H1 (cell line): ENCODE results near the gene CLDN7. TPM values are rescaled to one million over a fixed set of nuclear protein-coding genes. Genes with fewer than 3 reads are reported as not detected.

ENCODE experiments used
- CTCF ChIA-PET: fragments of 300-600 bp; sonication (Branson Sonifier 250); formaldehyde crosslinking; loops from one replicate; lab custom pipeline; 2021; ENCODE audit not compliant: partially characterized antibody; lab: Charles Lee
- POLR2A ChIA-PET: fragments of 300-600 bp; sonication (Branson Sonifier 250); formaldehyde crosslinking; loops from one replicate; lab custom pipeline; 2021; ENCODE audit warnings: inconsistent platforms; ENCODE audit not compliant: partially characterized antibody; lab: Charles Lee
- DNase-seq, 2 experiments: peaks; one replicate each; pipeline versions ENCODE4 v3.0.0 to v3.0.0-alpha.2; 2010 to 2022; ENCODE audit warnings: low spot score in 2 of 2, low read depth in 1 of 2, mixed read lengths in 1 of 2
- FAIRE-seq: peaks from 2 replicates; lab custom pipeline; 2011; peaks lifted over from hg19 to GRCh38; lab: Jason Lieb, UNC
- H2AFZ ChIP-seq: 2 replicates; pipeline ENCODE4 v1.8.1; 2012; ENCODE audit warnings: low read length, inconsistent platforms
- H2AK5ac ChIP-seq: 2 replicates; pipeline ENCODE4 v1.6.1; 2013; ENCODE audit warnings: low read depth, low read length
- H2BK120ac ChIP-seq: replicated peaks from 2 replicates; pipeline ENCODE3; 2013; ENCODE audit warnings: low read depth, low read length, inconsistent platforms
- H2BK12ac ChIP-seq: 2 replicates; pipeline ENCODE4 v1.6.1; 2013; ENCODE audit warnings: low read depth, low read length
- H2BK15ac ChIP-seq: 2 replicates; pipeline ENCODE4 v1.6.1; 2013; ENCODE audit warnings: low read length
- H2BK20ac ChIP-seq: 2 replicates; pipeline ENCODE4 v1.6.1; 2013; ENCODE audit warnings: low read length
- H2BK5ac ChIP-seq: 2 replicates; pipeline ENCODE4 v1.6.1; 2013; ENCODE audit warnings: low read depth, low read length
- H3K14ac ChIP-seq: 2 replicates; pipeline ENCODE4 v1.6.1; 2013; ENCODE audit warnings: inconsistent platforms; ENCODE audit not compliant: insufficient read length
- H3K18ac ChIP-seq: 2 replicates; pipeline ENCODE4 v1.6.1; 2013; ENCODE audit warnings: low read length; ENCODE audit errors: extremely low read depth
- H3K23ac ChIP-seq: 2 replicates; pipeline ENCODE4 v1.6.1; 2013; ENCODE audit warnings: inconsistent platforms; ENCODE audit not compliant: insufficient read length
- H3K23me2 ChIP-seq: 2 replicates; pipeline ENCODE4 v1.6.1; 2013; ENCODE audit warnings: low read depth, low read length
- H3K27ac ChIP-seq: 2 replicates; pipeline ENCODE4 v1.6.1; 2011; ENCODE audit warnings: low read depth, low read length, inconsistent platforms
- H3K27me3 ChIP-seq, 4 experiments: replicated peaks in 1 of 4; 1 replicate in 1 of 4; 2 replicates in 3 of 4; pipeline versions ENCODE4 v1.6.1 to v1.8.1; 2011 to 2013; ENCODE audit warnings: low read length in 3 of 4, mild to moderate bottlenecking in 3 of 4, inconsistent platforms in 2 of 4, mixed read lengths in 2 of 4, moderate library complexity in 1 of 4; ENCODE audit not compliant: control insufficient read depth in 3 of 4, insufficient read depth in 3 of 4; ENCODE audit errors: extremely low read depth in 1 of 4
- H3K36me3 ChIP-seq, 4 experiments: 2 replicates each; pipeline versions ENCODE4 v1.6.1 to v1.8.1; 2011 to 2013; ENCODE audit warnings: mild to moderate bottlenecking in 4 of 4, low read length in 3 of 4, moderate library complexity in 2 of 4, control low read depth in 1 of 4, inconsistent platforms in 1 of 4; ENCODE audit not compliant: insufficient read depth in 4 of 4, control insufficient read depth in 2 of 4
- H3K4ac ChIP-seq: replicated peaks from 2 replicates; pipeline ENCODE3; 2013; ENCODE audit warnings: low read length, low read depth, mixed read lengths, inconsistent platforms; ENCODE audit not compliant: insufficient read length
- H3K4me1 ChIP-seq, 4 experiments: replicated peaks in 1 of 4; 1 replicate in 1 of 4; 2 replicates in 3 of 4; pipeline versions ENCODE4 v1.6.1 to v1.8.1; 2011 to 2013; ENCODE audit warnings: low read length in 3 of 4, inconsistent platforms in 2 of 4, mixed read lengths in 1 of 4; ENCODE audit not compliant: insufficient read depth in 4 of 4, control insufficient read depth in 3 of 4
- H3K4me2 ChIP-seq, 2 experiments: 2 replicates each; pipeline versions ENCODE4 v1.6.1 to v1.8.1; 2011 to 2013; ENCODE audit warnings: low read depth in 2 of 2, low read length in 2 of 2, control low read depth in 1 of 2, inconsistent platforms in 1 of 2, mild to moderate bottlenecking in 1 of 2; ENCODE audit not compliant: insufficient read depth in 1 of 2
- H3K4me3 ChIP-seq, 4 experiments: fragments of 200-600, 300-600 bp in 1 of 4; sonication (generic), shearing (Covaris generic), sonication (Bioruptor Twin) in 1 of 4; 2 replicates each; pipeline versions ENCODE4 v1.5.1 to v1.8.1; 2011 to 2016; ENCODE audit warnings: low read length in 4 of 4, low read depth in 3 of 4, control low read depth in 2 of 4, inconsistent platforms in 2 of 4, mild to moderate bottlenecking in 2 of 4, mixed read lengths in 1 of 4, moderate library complexity in 1 of 4; ENCODE audit not compliant: insufficient read depth in 2 of 4; ENCODE audit errors: extremely low read depth in 1 of 4
- H3K56ac ChIP-seq: replicated peaks from 2 replicates; pipeline ENCODE3; 2013; ENCODE audit warnings: low read depth, mild to moderate bottlenecking, mixed read lengths, low read length, inconsistent platforms; ENCODE audit not compliant: insufficient read length
- H3K79me1 ChIP-seq: 2 replicates; pipeline ENCODE4 v1.6.1; 2013; ENCODE audit warnings: low read depth, low read length, control low read depth
- H3K79me2 ChIP-seq, 2 experiments: 2 replicates each; pipeline versions ENCODE4 v1.6.1 to v1.8.1; 2012 to 2013; ENCODE audit warnings: low read length in 2 of 2, mild to moderate bottlenecking in 2 of 2, inconsistent platforms in 1 of 2; ENCODE audit not compliant: insufficient read depth in 2 of 2, control insufficient read depth in 1 of 2
- H3K9ac ChIP-seq, 4 experiments: replicated peaks in 1 of 4; 1 replicate in 1 of 4; 2 replicates in 3 of 4; pipeline versions ENCODE4 v1.6.1 to v1.8.1; 2011 to 2013; ENCODE audit warnings: low read depth in 3 of 4, low read length in 3 of 4, control low read depth in 2 of 4, mild to moderate bottlenecking in 2 of 4, moderate library complexity in 2 of 4, inconsistent platforms in 1 of 4; ENCODE audit errors: extremely low read depth in 1 of 4
- H3K9me3 ChIP-seq, 2 experiments: 2 replicates each; pipeline versions ENCODE4 v1.6.1 to v1.8.1; 2012 to 2013; ENCODE audit warnings: mild to moderate bottlenecking in 2 of 2, moderate library complexity in 2 of 2, control low read depth in 1 of 2, inconsistent platforms in 1 of 2, low read depth in 1 of 2, low read length in 1 of 2, mixed read lengths in 1 of 2; ENCODE audit not compliant: insufficient read depth in 2 of 2
- H4K20me1 ChIP-seq, 2 experiments: replicated peaks in 1 of 2; 2 replicates each; pipeline versions ENCODE3 to v1.8.1; 2011 to 2013; ENCODE audit warnings: inconsistent platforms in 2 of 2, low read length in 2 of 2, mild to moderate bottlenecking in 1 of 2; ENCODE audit not compliant: insufficient read depth in 2 of 2, control insufficient read depth in 1 of 2
- H4K5ac ChIP-seq: 2 replicates; pipeline ENCODE4 v1.6.1; 2013; ENCODE audit warnings: low read length, low read depth, mixed read lengths, inconsistent platforms; ENCODE audit not compliant: insufficient read length
- H4K8ac ChIP-seq: 2 replicates; pipeline ENCODE4 v1.8.0; 2013; ENCODE audit warnings: mild to moderate bottlenecking, moderate library complexity, low read length, inconsistent platforms; ENCODE audit not compliant: insufficient read depth; ENCODE audit errors: extremely low read depth
- H4K91ac ChIP-seq: replicated peaks from 2 replicates; pipeline ENCODE3; 2013; ENCODE audit warnings: low read length, mixed read lengths, inconsistent platforms; ENCODE audit not compliant: insufficient read length
- BRCA1 ChIP-seq: IDR thresholded peaks from 2 replicates; pipeline ENCODE4 v1.6.1; 2012; ENCODE audit warnings: low read depth, low read length, improper control_type of control experiment
- CBX8 ChIP-seq: fragments of 300-800, 300-1000 bp; sonication (generic); IDR thresholded peaks from 2 replicates; pipeline ENCODE4 v1.7.1; 2016; ENCODE audit warnings: low read depth, low read length, borderline replicate concordance
- CREB1 ChIP-seq: IDR thresholded peaks from 2 replicates; pipeline ENCODE4 v1.6.1; 2012; ENCODE audit warnings: inconsistent platforms
- E2F6 ChIP-seq: IDR thresholded peaks from 2 replicates; pipeline ENCODE4 v1.6.1; 2012; ENCODE audit warnings: inconsistent platforms
- JUND ChIP-seq: IDR thresholded peaks from 2 replicates; pipeline ENCODE4 v1.6.1; 2011; ENCODE audit warnings: mild to moderate bottlenecking, improper control_type of control experiment, low read length
- TAF7 ChIP-seq: optimal IDR thresholded peaks from 2 replicates; pipeline ENCODE3; 2011; ENCODE audit warnings: low read depth, mild to moderate bottlenecking, inconsistent platforms, low read length, moderate library complexity, borderline replicate concordance
- WGBS, 2 experiments: shearing (Covaris generic) in 1 of 2; methylation state at CpG; one replicate each; pipeline versions ENCODE4 v1.1.6 to v1.1.7; 2013 to 2015; ENCODE audit warnings: low lambda C conversion rate in 2 of 2, mixed read lengths in 2 of 2, inconsistent platforms in 1 of 2, low coverage in 1 of 2, missing lambda C conversion rate in 1 of 2; ENCODE audit not compliant: insufficient replicate concordance in 2 of 2, insufficient coverage in 1 of 2, insufficient read length in 1 of 2; ENCODE audit errors: extremely low coverage in 1 of 2, missing lambda C conversion rate in 1 of 2; 5-methylcytosine and 5-hydroxymethylcytosine counted together
- polyA plus RNA-seq, 7 experiments: library from polyadenylated mRNA; depleted of rRNA in 3 of 7; stranded (reverse) in 5 of 7; unstranded in 2 of 7; fragments of >200 nt in 5 of 7; fragments of 200-250 nt in 2 of 7; gene quantifications; 1 replicate in 5 of 7; 2 replicates in 1 of 7; 4 replicates in 1 of 7; pipeline versions ENCODE4 v1.2.1 to v1.2.3, GENCODE V29; 2011 to 2013; ENCODE audit warnings: missing spikeins in 2 of 7, mixed read lengths in 2 of 7
- total RNA-seq: library from RNA; stranded (reverse); fragmentation: NEBNext Ultra II Directional; extraction: Animal tissue kit (Norgen Biotek cat#: 25700); gene quantifications from 2 replicates; pipeline ENCODE4 v1.2.1, GENCODE V29; 2021
- TF ChIP-seq, protein P1 (sequence below), 3 experiments: IDR thresholded peaks; 1 replicate in 2 of 3; 2 replicates in 1 of 3; pipeline versions ENCODE4 v1.5.1 to v1.6.1; 2011; ENCODE audit warnings: low read length in 3 of 3, mild to moderate bottlenecking in 3 of 3, inconsistent platforms in 2 of 3, low read depth in 1 of 3, moderate library complexity in 1 of 3; ENCODE audit not compliant: insufficient read depth in 1 of 3; ENCODE audit errors: control extremely low read depth in 1 of 3

The CLDN7 gene
- total and polyA plus RNA-seq, 2 of the 8 experiments (the other 6 are each of a cell fraction or from before 2014, with no cell fraction given): 118 to 119 TPM

- H2BK5ac ChIP-seq: peak overlapping the region; percentile 82; the same call in 1 of the 2 replicates
- peaks cover 0 to 45% of the 10 kb centered on the region in 2 experiments; a peak in 2 of 4 replicates for H3K79me2 ChIP-seq
- no peaks in the 10 kb centered on the region for H3K9me3 ChIP-seq
- peaks cover 26% of the 10 kb centered on the region; the same call in 1 of the 2 replicates for H3K23me2 ChIP-seq
- POLR2A ChIA-PET: interaction anchor here (0.7 to 3.7 kb wide), 22 partner anchors 9 to 190 kb away, joined by 3 to 22 read pairs (median 4); partner anchors contain the start of genes CLDN7, CTDNEP1, DVL2 and ELP5
- DNase-seq (peak; percentile 99 to 100), FAIRE-seq (peak; percentile 90)
- peak overlapping the region; percentile 69 to 87 for H3K4me2 ChIP-seq
- H2AFZ ChIP-seq: no peak overlapping the region
- H2AK5ac ChIP-seq: no peak overlapping the region
- 3% methylated on average over 41 of the region's 45 CpGs; no CpG with 5 or more reads in 1 of the 2 experiments for WGBS, 2 experiments
- H3K14ac ChIP-seq: no peak overlapping the region
- peak overlapping the region; percentile 53 for H3K18ac ChIP-seq
- peak overlapping the region; percentile 44 to 68 (median 50); a peak in 7 of 8 replicates for H3K4me3 ChIP-seq
- no peaks in the 10 kb centered on the region for H3K36me3 ChIP-seq
- no peak overlapping the region for H2BK20ac ChIP-seq
- H3K9ac ChIP-seq: peak overlapping the region in 3 of 4 experiments; percentile 35 to 71 (median 66); a peak in 5 of 7 replicates
- peak overlapping the region; percentile 86 for H3K27ac ChIP-seq
- H4K8ac ChIP-seq: no peak overlapping the region
- no peak overlapping the region for H2BK120ac ChIP-seq
- CTCF ChIA-PET: interaction anchor here (0.6 to 2.1 kb wide), 17 partner anchors 11 to 478 kb away, joined by 3 to 16 read pairs (median 3); partner anchors contain the start of genes DVL2, GABARAP, PHF23 and SLC16A11
- H3K4me1 ChIP-seq: peaks cover 9 to 45% (median 28%) of the 10 kb centered on the region in 4 experiments
- H3K27me3 ChIP-seq: no peaks in the 10 kb centered on the region
- no peak overlapping the region for H4K5ac ChIP-seq
- H3K79me1 ChIP-seq: peaks cover 3% of the 10 kb centered on the region; the same call in 1 of the 2 replicates
- 0 out of 2 replicates have a peak overlapping the region, but pooled peaks have one; percentile 39 for H2BK12ac ChIP-seq
- H3K4ac ChIP-seq: no peak overlapping the region
- H4K91ac ChIP-seq: no peak overlapping the region
- H3K23ac ChIP-seq: no peak overlapping the region
- no peaks in the 10 kb centered on the region for H4K20me1 ChIP-seq
- H2BK15ac ChIP-seq: 0 out of 2 replicates have a peak overlapping the region, but pooled peaks have one; percentile 2
- H3K56ac ChIP-seq: no peak overlapping the region
- TF ChIP-seq JUND (no peak), CREB1 (peak; percentile 59; the same call in 1 of the 2 replicates), CBX8 (no peak), TAF7 (no peak), E2F6 (no peak; the same call in 1 of the 2 replicates), BRCA1 (no peak)
- TF ChIP-seq, protein P1, sequence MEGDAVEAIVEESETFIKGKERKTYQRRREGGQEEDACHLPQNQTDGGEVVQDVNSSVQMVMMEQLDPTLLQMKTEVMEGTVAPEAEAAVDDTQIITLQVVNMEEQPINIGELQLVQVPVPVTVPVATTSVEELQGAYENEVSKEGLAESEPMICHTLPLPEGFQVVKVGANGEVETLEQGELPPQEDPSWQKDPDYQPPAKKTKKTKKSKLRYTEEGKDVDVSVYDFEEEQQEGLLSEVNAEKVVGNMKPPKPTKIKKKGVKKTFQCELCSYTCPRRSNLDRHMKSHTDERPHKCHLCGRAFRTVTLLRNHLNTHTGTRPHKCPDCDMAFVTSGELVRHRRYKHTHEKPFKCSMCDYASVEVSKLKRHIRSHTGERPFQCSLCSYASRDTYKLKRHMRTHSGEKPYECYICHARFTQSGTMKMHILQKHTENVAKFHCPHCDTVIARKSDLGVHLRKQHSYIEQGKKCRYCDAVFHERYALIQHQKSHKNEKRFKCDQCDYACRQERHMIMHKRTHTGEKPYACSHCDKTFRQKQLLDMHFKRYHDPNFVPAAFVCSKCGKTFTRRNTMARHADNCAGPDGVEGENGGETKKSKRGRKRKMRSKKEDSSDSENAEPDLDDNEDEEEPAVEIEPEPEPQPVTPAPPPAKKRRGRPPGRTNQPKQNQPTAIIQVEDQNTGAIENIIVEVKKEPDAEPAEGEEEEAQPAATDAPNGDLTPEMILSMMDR (IDR thresholded peaks at IDR 0.05; ENCODE audit: control extremely low read depth in 1 of 3, insufficient read depth in 1 of 3, low read depth in 1 of 3, low read length in 3 of 3): peak; percentile 32 to 76 (median 63)
Observed at GRCh38 chr17:7214300-7215135, 47.8 kb downstream of the CLDN7 start.
